PC-3 (cell line): ENCODE results near the gene AGAP1.

Experiments used
- EZH2 ChIP-seq: fragments of 300-600 bp; sonication (generic); IDR thresholded peaks from one replicate; pipeline ENCODE4 v1.6.1; 2017; ENCODE audit warnings: antibody characterized with exemption, mild to moderate bottlenecking, low read length; ENCODE audit not compliant: unreplicated experiment
- EZH2phosphoT487 ChIP-seq: fragments of 300-600 bp; sonication (generic); IDR thresholded peaks from 2 replicates; pipeline ENCODE4 v1.6.1; 2018; ENCODE audit warnings: mild to moderate bottlenecking, antibody characterized with exemption, low read length, borderline replicate concordance
- TF ChIP-seq, protein P1 (sequence below): fragments of 300-600 bp; sonication (generic); conservative IDR thresholded peaks from 2 replicates; pipeline ENCODE4 v1.5.1; 2017; ENCODE audit warnings: antibody characterized with exemption, low read depth, mild to moderate bottlenecking, low read length

DNA sequence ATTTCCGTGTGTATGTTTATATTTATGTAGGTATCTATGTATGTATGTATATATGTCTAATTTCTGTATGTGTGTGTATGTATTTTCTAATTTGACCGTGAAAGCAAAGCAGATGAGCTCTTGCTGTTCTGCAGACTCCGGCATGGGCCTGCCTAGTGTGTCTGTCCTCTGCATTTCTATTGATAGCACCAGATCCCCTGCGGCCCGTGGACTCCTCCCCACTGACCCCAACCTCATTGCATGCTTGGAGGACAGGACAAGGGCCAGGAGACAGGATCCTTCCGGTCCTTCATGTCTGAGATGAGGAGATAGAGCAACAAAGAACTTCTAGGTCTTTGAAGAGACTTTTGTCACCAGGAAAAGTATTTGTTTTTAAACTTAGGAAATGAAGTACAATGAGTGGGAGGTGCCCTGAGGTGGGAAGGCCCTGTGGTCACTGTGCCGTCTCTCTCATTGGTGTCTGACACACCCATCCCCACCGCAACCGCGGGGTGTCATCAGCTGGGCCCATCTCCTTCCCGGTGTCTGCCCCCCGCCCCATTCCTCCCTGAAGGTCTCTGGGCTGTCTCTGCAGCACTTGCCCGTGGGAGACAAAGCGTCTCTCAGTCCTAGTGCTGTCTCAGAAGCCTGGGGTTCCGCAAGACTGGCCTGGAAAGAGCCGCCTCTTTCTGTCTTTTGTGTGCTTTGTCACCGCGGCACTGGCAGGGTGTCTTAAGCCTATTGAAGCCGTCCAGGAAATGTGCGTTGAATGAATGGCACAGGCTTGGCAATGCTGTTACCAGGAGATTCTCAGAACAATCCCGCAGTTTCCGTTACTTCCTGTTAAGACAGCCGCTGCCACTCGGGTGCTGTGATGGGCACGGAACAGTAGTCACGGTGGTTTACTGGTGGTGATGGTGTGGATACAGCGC, 216.4 kb downstream of the AGAP1 start:
- TF ChIP-seq, protein P1, sequence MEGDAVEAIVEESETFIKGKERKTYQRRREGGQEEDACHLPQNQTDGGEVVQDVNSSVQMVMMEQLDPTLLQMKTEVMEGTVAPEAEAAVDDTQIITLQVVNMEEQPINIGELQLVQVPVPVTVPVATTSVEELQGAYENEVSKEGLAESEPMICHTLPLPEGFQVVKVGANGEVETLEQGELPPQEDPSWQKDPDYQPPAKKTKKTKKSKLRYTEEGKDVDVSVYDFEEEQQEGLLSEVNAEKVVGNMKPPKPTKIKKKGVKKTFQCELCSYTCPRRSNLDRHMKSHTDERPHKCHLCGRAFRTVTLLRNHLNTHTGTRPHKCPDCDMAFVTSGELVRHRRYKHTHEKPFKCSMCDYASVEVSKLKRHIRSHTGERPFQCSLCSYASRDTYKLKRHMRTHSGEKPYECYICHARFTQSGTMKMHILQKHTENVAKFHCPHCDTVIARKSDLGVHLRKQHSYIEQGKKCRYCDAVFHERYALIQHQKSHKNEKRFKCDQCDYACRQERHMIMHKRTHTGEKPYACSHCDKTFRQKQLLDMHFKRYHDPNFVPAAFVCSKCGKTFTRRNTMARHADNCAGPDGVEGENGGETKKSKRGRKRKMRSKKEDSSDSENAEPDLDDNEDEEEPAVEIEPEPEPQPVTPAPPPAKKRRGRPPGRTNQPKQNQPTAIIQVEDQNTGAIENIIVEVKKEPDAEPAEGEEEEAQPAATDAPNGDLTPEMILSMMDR = no peak
- TF ChIP-seq EZH2phosphoT487 (no peak), EZH2 (no peak)
